Measurements from ENCODE around the gene OAS1.

The OAS1 gene

GRCh38 chr12:112879191-112879705 is 27.5 kb upstream of the OAS1 start:
- Histone ChIP-seq H3F3A (ENCODE audit: control insufficient read depth, insufficient read depth) (no peaks in the 10 kb centered on the region), H3K27me3 (ENCODE audit: control insufficient read depth, low read length) (peaks cover 48% of the 10 kb centered on the region), H3K79me2 (ENCODE audit: control insufficient read depth, low read length) (no peaks in the 10 kb centered on the region), H3K9me2 (replicated peaks; ENCODE audit: control insufficient read depth, low read length) (no peaks in the 10 kb centered on the region), H3K36me3 (ENCODE audit: control insufficient read depth, low read length) (no peaks in the 10 kb centered on the region), H3K27ac (ENCODE audit: low read depth, low read length) (no peak overlapping the region), H4K20me1 (ENCODE audit: control insufficient read depth, insufficient read depth, low read depth, low read length) (no peaks in the 10 kb centered on the region), H3K4me1 (ENCODE audit: control insufficient read depth, low read length) (no peaks in the 10 kb centered on the region), H3K4me3 (ENCODE audit: low read length) (no peak overlapping the region), H3K4me2 (ENCODE audit: low read length) (no peak overlapping the region), H3K9me3 (ENCODE audit: control insufficient read depth, insufficient read depth, low read length) (no peaks in the 10 kb centered on the region)
- TF ChIP-seq CTCF (IDR thresholded peaks at IDR 0.05; ENCODE audit: low read depth, low read length, poor library complexity, severe bottlenecking) (no peak), EZH2phosphoT487 (IDR thresholded peaks at IDR 0.05; ENCODE audit: borderline replicate concordance, low read length) (no peak)

- Histone ChIP-seq H3K4me2 (ENCODE audit: low read length) (no peak overlapping the region), H3K27me3 (ENCODE audit: control insufficient read depth, low read length) (peaks cover 50% of the 10 kb centered on the region), H3K9me3 (ENCODE audit: control insufficient read depth, insufficient read depth, low read length) (no peaks in the 10 kb centered on the region), H3F3A (ENCODE audit: control insufficient read depth, insufficient read depth) (no peaks in the 10 kb centered on the region), H3K27ac (ENCODE audit: low read depth, low read length) (no peak overlapping the region), H3K79me2 (ENCODE audit: control insufficient read depth, low read length) (no peaks in the 10 kb centered on the region), H3K4me1 (ENCODE audit: control insufficient read depth, low read length) (no peaks in the 10 kb centered on the region), H3K36me3 (ENCODE audit: control insufficient read depth, low read length) (no peaks in the 10 kb centered on the region), H3K4me3 (ENCODE audit: low read length) (no peak overlapping the region), H3K9me2 (replicated peaks; ENCODE audit: control insufficient read depth, low read length) (no peaks in the 10 kb centered on the region), H4K20me1 (ENCODE audit: control insufficient read depth, insufficient read depth, low read depth, low read length) (no peaks in the 10 kb centered on the region)
- TF ChIP-seq CTCF (IDR thresholded peaks at IDR 0.05; ENCODE audit: low read depth, low read length, poor library complexity, severe bottlenecking) (no peak), EZH2phosphoT487 (IDR thresholded peaks at IDR 0.05; ENCODE audit: borderline replicate concordance, low read length) (no peak)
Observed at GRCh38 chr12:112881602-112882001, 25.2 kb upstream of the OAS1 start.

- Histone ChIP-seq H3F3A (ENCODE audit: control insufficient read depth, insufficient read depth) (no peaks in the 10 kb centered on the region), H3K27me3 (ENCODE audit: control insufficient read depth, low read length) (peaks cover 25% of the 10 kb centered on the region; the same call in 1 of the 2 replicates), H3K36me3 (ENCODE audit: control insufficient read depth, low read length) (no peaks in the 10 kb centered on the region), H4K20me1 (ENCODE audit: control insufficient read depth, insufficient read depth, low read depth, low read length) (no peaks in the 10 kb centered on the region), H3K4me3 (ENCODE audit: low read length) (no peak overlapping the region), H3K9me3 (ENCODE audit: control insufficient read depth, insufficient read depth, low read length) (no peaks in the 10 kb centered on the region), H3K27ac (ENCODE audit: low read depth, low read length) (no peak overlapping the region), H3K4me1 (ENCODE audit: control insufficient read depth, low read length) (no peaks in the 10 kb centered on the region), H3K9me2 (replicated peaks; ENCODE audit: control insufficient read depth, low read length) (no peaks in the 10 kb centered on the region), H3K4me2 (ENCODE audit: low read length) (no peak overlapping the region), H3K79me2 (ENCODE audit: control insufficient read depth, low read length) (no peaks in the 10 kb centered on the region)
- TF ChIP-seq EZH2phosphoT487 (IDR thresholded peaks at IDR 0.05; ENCODE audit: borderline replicate concordance, low read length) (no peak), CTCF (IDR thresholded peaks at IDR 0.05; ENCODE audit: low read depth, low read length, poor library complexity, severe bottlenecking) (no peak)
Observed at GRCh38 chr12:112885236-112885635, 21.5 kb upstream of the OAS1 start.

Measured in DOHH2 (cell line).